Smooth muscle cell (in vitro differentiated cells): ENCODE results near the gene ARMC2. TPM values are rescaled to one million over a fixed set of nuclear protein-coding genes. Genes with fewer than 3 reads are reported as not detected.
"Not testable (repeated sequence)": the region's sequence is repeated elsewhere in the genome, so short reads cannot be mapped to it uniquely, and the experiment has no call there.

ENCODE experiments used
- DNase-seq: peaks from one replicate; lab custom pipeline; 2025; ENCODE audit not compliant: unreplicated experiment; lab: John Stamatoyannopoulos, UW
- H2AFZ ChIP-seq: fragments of 200-600 bp; sonication (generic); 2 replicates; pipeline ENCODE4 v1.6.0; 2016; ENCODE audit warnings: antibody characterized with exemption, low read depth, mild to moderate bottlenecking
- H3F3A ChIP-seq: fragments of 200-600 bp; sonication (generic); 2 replicates; pipeline ENCODE4 v1.6.0; 2017; ENCODE audit warnings: antibody characterized with exemption, low read depth
- H3K27ac ChIP-seq: fragments of 200-600 bp; sonication (generic); 2 replicates; pipeline ENCODE4 v1.5.1; 2016; ENCODE audit warnings: low read depth, mild to moderate bottlenecking
- H3K27me3 ChIP-seq: fragments of 200-600 bp; sonication (generic); 2 replicates; pipeline ENCODE4 v1.6.1; 2016; ENCODE audit warnings: low read depth, mild to moderate bottlenecking
- H3K36me3 ChIP-seq: fragments of 200-600 bp; sonication (generic); 2 replicates; pipeline ENCODE4 v1.5.1; 2016; ENCODE audit warnings: low read depth
- H3K4me1 ChIP-seq: fragments of 200-600 bp; sonication (generic); 2 replicates; pipeline ENCODE4 v1.5.1; 2016; ENCODE audit warnings: low read depth
- H3K4me2 ChIP-seq: fragments of 200-600 bp; sonication (generic); 2 replicates; pipeline ENCODE4 v1.6.0; 2016; ENCODE audit warnings: mild to moderate bottlenecking
- H3K4me3 ChIP-seq: fragments of 200-600 bp; sonication (generic); 2 replicates; pipeline ENCODE4 v1.5.1; 2016; ENCODE audit warnings: mild to moderate bottlenecking
- H3K79me2 ChIP-seq: fragments of 200-600 bp; sonication (generic); 2 replicates; pipeline ENCODE4 v1.6.0; 2016; ENCODE audit warnings: low read depth, mild to moderate bottlenecking
- H3K9ac ChIP-seq: fragments of 200-600 bp; sonication (generic); 2 replicates; pipeline ENCODE4 v1.6.0; 2016; ENCODE audit warnings: low read depth
- H3K9me3 ChIP-seq: fragments of 200-600 bp; sonication (generic); replicated peaks from 2 replicates; pipeline ENCODE4 v1.5.1; 2016; ENCODE audit warnings: low read depth
- H4K20me1 ChIP-seq: fragments of 200-600 bp; sonication (generic); 2 replicates; pipeline ENCODE4 v1.6.0; 2016; ENCODE audit warnings: low read depth
- WGBS: methylation state at CpG from one replicate; pipeline ENCODE4 v1.1.7; 2016; ENCODE audit warnings: low lambda C conversion rate; 5-methylcytosine and 5-hydroxymethylcytosine counted together
- polyA plus RNA-seq: library from polyadenylated mRNA; unstranded; fragments of >200 nt; fragmentation: Nextera tagmentation; extraction: Ambion mirVana; gene quantifications from 2 replicates; pipeline ENCODE4 v1.2.1, GENCODE V29; 2016
- total RNA-seq: library from RNA; depleted of rRNA; stranded (reverse); fragments of >200 nt; gene quantifications from 2 replicates; pipeline ENCODE4 v1.2.3, GENCODE V29; 2014
- TF ChIP-seq, protein P1 (sequence below): fragments of 200-600 bp; sonication (generic); IDR thresholded peaks from 2 replicates; pipeline ENCODE4 v1.5.1; 2017; ENCODE audit warnings: borderline replicate concordance, mild to moderate bottlenecking, antibody characterized with exemption; ENCODE audit not compliant: insufficient read depth, poor library complexity, severe bottlenecking

The ARMC2 gene
- total and polyA plus RNA-seq, 2 experiments from 2014 or later = 2.0 to 2.6 TPM

- Histone ChIP-seq H3K4me2 (no peak overlapping the region), H3K4me1 (no peaks in the 10 kb centered on the region), H3K4me3 (no peak overlapping the region), H3K79me2 (no peaks in the 10 kb centered on the region), H3K36me3 (no peaks in the 10 kb centered on the region), H3K9ac (no peak overlapping the region), H3F3A (no peaks in the 10 kb centered on the region), H3K9me3 (no peaks in the 10 kb centered on the region), H3K27me3 (no peaks in the 10 kb centered on the region), H4K20me1 (no peaks in the 10 kb centered on the region), H2AFZ (no peak overlapping the region), H3K27ac (no peak overlapping the region)
- WGBS = 91% methylated on average over 9 of the region's 9 CpGs
- TF ChIP-seq, protein P1, sequence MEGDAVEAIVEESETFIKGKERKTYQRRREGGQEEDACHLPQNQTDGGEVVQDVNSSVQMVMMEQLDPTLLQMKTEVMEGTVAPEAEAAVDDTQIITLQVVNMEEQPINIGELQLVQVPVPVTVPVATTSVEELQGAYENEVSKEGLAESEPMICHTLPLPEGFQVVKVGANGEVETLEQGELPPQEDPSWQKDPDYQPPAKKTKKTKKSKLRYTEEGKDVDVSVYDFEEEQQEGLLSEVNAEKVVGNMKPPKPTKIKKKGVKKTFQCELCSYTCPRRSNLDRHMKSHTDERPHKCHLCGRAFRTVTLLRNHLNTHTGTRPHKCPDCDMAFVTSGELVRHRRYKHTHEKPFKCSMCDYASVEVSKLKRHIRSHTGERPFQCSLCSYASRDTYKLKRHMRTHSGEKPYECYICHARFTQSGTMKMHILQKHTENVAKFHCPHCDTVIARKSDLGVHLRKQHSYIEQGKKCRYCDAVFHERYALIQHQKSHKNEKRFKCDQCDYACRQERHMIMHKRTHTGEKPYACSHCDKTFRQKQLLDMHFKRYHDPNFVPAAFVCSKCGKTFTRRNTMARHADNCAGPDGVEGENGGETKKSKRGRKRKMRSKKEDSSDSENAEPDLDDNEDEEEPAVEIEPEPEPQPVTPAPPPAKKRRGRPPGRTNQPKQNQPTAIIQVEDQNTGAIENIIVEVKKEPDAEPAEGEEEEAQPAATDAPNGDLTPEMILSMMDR = no peak
- DNase-seq = no peak
These were observed 36.2 kb downstream of the ARMC2 start for GRCh38 chr6:108884211-108885059.

DNA sequence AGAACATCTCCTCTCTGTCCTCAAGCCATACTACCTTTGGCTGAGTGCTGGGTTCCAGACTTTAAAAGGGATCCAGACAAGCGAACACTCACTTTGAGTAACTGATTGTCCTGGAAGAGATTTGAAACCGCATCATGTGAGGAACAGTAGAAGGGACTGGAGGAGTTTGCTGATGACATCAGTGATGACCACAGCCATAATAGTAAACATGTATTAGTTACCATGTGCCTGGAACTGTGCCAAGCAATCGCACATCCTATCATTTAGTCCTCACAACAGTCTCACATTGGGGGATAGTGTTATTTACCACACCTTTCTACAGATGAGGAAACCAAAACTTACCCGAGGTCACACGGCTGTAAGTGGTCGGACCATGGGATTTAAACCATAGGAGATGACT lies 39.8 kb downstream of the ARMC2 start:
- Histone ChIP-seq H3K9me3 (no peaks in the 10 kb centered on the region), H3K9ac (no peak overlapping the region), H4K20me1 (no peaks in the 10 kb centered on the region), H3K36me3 (no peaks in the 10 kb centered on the region), H3K79me2 (no peaks in the 10 kb centered on the region), H3K4me1 (no peaks in the 10 kb centered on the region), H3K27ac (no peak overlapping the region), H2AFZ (no peak overlapping the region), H3K27me3 (no peaks in the 10 kb centered on the region), H3K4me3 (no peak overlapping the region), H3F3A (no peaks in the 10 kb centered on the region), H3K4me2 (no peak overlapping the region)
- TF ChIP-seq, protein P1 = no peak
- DNase-seq = no peak
- WGBS = 95% methylated on average over 6 of the region's 6 CpGs

GRCh38 chr6:108888745-108889144 lies 40.5 kb downstream of the ARMC2 start:
- TF ChIP-seq, protein P1 = no peak
- H3K36me3 ChIP-seq = no peaks in the 10 kb centered on the region
- no peaks in the 10 kb centered on the region for H4K20me1 ChIP-seq
- H3K27ac ChIP-seq = no peak overlapping the region
- H3F3A ChIP-seq = no peaks in the 10 kb centered on the region
- H3K9me3 ChIP-seq = no peaks in the 10 kb centered on the region
- no peaks in the 10 kb centered on the region for H3K79me2 ChIP-seq
- no peak overlapping the region for H3K4me2 ChIP-seq
- no peaks in the 10 kb centered on the region for H3K27me3 ChIP-seq
- H3K9ac ChIP-seq = no peak overlapping the region
- H3K4me3 ChIP-seq = no peak overlapping the region
- H3K4me1 ChIP-seq = no peaks in the 10 kb centered on the region
- DNase-seq = no peak
- WGBS = 94% methylated on average over 2 of the region's 2 CpGs
- no peak overlapping the region for H2AFZ ChIP-seq

DNA sequence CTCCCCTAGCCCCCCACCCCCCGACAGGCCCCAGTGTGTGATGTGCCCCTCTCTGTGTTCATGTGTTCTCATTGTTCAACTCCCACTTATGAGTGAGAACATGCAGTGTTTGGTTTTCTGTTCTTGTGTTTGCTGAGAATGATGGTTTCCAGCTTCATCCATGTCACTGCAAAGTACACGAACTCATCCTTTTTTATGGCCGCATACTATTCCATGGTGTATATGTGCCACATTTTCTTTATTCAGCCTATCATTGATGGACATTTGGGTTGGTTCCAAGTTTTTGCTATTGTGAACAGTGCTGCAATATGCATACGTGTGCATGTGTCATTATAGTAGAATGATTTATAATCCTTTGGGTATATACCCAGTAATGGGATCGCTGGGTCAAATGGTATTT lies 42.7 kb downstream of the ARMC2 start:
- not testable (repeated sequence) for H3K4me3 ChIP-seq, H3K4me1 ChIP-seq, H3K27me3 ChIP-seq, H3F3A ChIP-seq, H3K9ac ChIP-seq, H3K79me2 ChIP-seq, DNase-seq, H2AFZ ChIP-seq, H3K36me3 ChIP-seq, H3K9me3 ChIP-seq, H3K4me2 ChIP-seq, H3K27ac ChIP-seq, H4K20me1 ChIP-seq
- 94% methylated on average over 5 of the region's 5 CpGs for WGBS
